AG20443 (cell line): ENCODE measurements around the gene SFMBT2.
"Not testable (repeated sequence)": the region's sequence is repeated elsewhere in the genome, so short reads cannot be mapped to it uniquely, and the experiment has no call there.

ENCODE experiments used
- DNase-seq: peaks from one replicate; pipeline ENCODE4 v3.0.0; 2012; ENCODE audit warnings: low spot score, mixed read lengths

Gene SFMBT2

DNA sequence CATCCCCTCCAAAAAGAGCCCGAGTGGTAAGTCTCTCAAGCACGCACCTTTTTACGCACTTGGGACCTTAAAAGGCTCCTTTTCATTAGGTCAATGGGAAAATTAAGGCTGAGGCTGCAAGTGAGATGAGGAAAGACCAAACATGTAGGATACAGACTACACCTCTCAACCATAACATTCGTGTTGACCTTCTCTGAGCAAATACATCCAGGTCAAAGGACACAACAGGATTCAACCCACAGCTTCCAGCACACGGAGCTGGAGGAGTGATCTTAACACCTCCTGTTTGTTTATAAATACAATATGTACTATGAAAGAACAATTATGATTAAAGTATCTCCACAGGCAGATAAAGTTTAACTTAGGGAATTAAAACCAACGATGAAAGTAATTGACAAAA, 9.7 kb downstream of the SFMBT2 start:
- DNase-seq, result no peak

DNA sequence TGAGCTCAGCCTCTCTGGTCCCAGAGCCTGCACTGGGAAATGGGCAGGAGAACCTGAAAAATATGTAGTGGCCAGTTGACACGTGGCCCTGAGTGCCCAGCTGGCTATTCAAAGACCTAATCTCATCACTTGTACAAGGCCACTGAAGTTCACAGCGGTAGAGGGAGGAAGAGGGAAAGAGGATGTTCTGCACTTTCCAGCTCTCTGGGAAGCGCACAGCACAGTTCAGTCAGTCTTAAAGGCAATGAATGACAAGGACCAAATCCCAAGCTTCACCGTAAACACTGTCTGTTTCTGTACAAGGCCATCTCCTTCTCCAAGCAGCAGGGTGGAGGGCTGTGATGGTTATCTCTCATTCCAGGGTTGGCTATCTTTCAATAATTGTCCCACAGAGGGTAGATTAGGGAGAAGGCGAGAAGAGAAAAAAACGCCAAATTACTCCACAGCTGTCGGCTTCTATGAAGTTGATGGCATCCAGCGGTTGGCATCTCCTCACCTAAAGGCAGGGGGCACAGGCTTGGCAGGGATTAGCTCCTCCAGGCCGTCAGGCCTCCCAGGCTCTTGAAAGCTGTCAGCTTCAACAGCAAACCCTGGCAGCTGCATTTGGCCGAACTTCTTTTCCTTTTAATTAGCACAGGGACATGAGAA, 10.6 kb downstream of the SFMBT2 start:
- no peak for DNase-seq

DNA sequence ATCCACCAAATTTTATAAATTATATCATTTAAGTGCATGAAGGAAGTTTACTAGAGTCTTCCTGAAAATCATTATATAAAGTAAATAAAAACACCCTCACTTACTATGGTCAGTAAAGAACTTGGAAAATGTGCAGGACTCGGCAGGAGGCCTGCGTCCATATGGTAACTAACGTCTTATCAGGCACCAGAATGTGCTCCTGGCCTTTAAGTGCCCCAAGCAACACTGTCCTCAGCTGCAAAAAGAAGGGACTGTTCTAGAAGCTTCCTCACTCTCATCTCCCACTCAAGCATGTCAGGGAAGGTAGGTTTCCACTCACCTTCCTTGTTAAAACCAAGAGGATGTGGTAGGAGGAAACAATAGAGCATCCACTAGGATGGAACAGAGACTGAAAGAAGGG, 11.3 kb downstream of the SFMBT2 start:
- no peak for DNase-seq

DNA sequence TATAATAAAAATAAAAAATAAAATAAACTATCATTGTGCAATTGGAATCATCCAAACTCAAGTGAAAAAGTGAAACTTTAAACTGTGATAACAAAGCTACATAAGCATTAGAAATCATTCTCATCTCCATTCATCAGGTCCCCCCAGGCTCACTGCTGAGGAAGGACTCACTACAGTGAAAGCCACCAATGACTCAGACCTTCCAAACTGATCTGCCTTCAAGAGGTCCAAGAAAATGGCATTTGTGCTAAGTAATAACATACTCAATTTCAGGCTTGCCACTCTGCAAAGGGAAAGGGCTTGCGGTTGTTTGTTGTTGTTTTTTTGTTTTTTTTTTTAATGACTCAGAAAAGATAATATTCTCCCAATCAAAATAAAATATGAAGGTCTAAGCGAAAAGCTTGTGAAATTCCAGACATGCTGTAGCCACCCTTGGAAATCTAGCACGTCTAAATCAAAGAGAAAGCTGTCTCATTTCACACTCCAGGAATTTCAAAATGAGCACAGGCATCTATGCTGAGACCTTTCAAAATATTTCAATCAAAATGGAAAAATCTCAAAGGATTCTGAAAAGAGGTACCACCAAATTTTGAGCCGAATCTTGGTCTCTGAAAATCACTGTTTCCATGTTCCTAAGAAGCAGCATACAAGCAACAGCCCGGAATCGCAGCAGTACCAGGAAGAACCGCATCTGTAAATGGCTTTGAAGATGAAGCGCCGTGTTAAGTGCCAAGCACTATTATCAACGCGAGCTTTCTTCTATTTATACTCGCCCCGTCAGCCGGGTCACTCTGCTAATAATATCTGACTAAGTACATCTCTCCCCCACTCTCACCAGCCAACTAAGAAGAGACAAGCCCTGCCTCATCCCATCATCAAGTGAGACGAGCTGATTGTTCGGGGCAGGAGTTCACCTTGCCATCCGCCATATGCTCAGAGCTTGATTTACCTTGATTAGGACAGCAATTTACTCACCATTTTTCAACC, 13.5 kb downstream of the SFMBT2 start:
- DNase-seq, result no peak

DNA sequence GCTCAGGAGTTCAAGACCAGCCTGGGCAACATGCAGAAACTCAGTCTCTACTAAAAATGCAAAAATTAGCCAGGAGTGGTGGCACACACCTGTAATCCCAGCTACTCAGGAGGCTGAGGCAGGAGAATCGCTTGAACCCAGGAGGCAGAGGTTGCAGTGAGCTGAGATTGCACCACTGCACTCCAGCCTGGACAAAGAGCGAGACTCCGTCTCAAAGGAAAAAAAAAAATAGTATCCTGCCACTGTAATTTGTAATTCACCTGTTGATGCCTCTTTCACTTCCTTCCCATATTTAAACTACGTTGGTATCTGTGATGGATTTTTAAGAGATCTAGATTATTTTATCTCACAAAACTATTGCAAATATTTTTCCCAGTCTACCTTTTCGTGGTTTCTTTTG, 18.5 kb downstream of the SFMBT2 start:
- not testable (repeated sequence) for DNase-seq

DNA sequence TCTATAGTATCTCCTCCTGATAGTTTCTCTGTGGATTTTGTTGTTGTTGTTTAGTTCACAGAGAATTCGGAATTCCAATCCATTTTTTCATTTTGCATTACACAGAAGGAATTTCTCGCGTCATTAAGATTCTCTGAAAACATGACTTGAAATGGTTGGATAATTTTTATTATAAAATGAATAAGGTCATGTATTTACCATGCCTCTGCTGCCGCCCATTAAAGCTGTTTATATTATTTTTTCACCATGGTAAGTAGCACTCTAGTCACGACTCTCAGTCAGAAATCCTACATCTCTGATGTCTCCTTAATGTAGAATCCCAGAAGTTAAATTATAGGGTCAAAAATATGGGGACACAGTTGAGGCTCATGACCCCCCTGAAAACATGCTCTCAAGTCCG, 19.1 kb downstream of the SFMBT2 start:
- no peak for DNase-seq

DNA sequence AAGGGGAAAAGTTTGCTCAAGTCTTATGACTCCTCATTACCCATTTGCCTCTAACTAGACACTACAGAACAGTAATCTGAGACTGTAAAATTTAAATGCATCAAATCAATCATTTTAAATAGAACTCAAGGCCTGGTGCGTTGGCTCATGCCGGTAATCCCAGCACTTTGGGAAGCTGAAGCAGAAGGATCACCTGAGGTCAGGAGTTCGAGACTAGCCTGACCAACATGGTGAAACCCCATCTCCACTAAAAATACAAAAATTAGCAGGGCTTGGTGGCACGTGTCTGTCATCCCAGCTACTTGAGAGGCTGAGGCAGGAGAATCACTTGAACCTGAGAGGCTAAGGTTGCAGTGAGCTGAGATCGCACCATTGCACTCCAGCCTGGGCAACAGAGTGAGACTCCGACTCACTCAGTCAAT, 20.1 kb downstream of the SFMBT2 start:
- not testable (repeated sequence) for DNase-seq

DNA sequence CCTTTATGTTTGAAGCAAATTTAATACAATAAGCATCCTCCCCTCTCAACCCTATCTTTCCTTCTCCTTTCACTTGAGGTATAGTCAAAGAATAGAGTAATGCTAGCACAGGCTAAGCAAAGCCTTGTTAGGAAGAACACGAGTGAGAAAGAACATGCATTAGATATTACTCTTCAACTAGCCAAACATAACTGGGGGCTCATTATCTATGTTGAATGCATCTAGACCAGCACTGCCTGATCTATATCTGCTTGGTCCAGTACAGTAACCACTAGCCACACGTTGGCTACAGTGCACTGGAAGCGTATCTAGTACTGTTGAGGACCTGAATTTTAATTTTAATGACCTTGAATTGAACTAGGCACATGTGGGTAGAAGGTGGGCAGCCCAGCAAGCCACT, 21.0 kb downstream of the SFMBT2 start:
- DNase-seq, result no peak

DNA sequence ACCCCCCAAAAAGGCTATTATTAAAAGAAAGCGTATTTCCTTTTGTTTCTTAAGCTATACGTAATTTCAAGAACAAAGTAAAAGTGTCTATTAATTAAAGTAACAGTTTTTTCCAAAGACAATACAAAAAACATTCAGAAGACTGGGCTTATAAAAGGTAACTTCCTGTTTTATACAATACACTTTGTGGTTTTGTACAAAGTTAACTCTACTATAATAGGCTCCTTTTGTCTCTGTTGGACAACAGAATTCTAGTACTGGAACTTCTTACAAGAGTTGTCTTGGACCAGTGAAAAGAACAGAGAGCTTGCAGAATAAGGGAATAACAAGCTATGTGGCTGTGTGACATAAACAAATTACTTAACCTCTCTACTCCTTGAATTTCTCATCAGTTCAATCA, 21.5 kb downstream of the SFMBT2 start:
- DNase-seq, result no peak

DNA sequence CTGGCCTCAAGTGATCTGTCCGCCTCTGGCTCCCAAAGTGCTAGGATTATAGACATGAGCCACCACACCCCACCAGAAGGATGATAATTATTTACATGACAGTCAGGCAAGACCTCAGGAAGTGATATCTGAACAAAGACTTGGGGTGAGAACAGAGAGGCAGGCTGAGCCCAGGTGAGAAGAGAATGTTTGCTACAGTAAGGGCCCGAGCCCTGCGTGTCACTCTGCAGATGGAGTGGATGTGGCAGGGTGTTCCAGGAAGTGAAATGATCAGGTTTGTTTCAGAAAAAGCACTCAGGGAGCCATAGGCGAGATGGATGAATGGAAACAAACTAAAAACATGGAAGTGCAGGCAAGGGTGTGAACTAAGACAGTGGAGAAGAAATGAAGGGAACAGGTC, 22.2 kb downstream of the SFMBT2 start:
- no peak for DNase-seq

DNA sequence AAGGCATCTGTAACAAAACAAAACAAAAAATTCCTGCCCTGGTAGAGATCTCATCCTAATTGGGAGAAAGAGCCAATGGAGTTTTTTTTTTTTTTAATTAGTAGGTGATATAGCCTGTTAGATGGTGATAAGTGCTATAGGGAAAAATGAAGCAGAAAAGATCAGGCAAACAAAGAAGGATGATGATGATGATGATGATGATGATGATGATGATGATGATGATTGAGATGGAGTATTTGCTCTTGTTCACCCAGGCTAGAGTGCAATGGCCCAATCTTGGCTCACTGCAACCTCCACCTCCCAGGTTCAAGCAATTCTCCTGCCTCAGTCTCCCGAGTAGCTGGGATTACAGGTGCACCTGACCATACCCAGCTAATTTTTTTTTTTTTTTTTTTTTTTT, 22.7 kb downstream of the SFMBT2 start:
- not testable (repeated sequence) for DNase-seq

DNA sequence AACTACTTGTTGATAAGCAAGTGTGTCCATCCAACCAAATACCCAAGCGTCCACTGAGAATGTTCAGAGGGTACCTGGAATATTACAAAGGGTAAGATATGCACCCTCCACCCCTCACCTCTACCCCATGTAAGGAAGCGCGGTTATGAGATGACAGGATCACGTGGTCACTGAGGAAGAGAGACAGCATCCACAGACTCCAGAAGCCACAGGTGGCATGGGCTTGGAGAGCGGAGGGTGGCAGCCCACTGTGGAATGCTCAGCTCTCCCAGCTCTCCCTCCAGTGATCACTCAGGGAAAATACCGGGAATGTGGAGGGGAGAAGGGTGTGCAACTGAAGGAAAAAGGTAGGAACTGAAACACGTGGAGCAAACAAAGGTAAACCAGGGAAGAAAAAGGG, 25.7 kb downstream of the SFMBT2 start:
- no peak for DNase-seq

DNA sequence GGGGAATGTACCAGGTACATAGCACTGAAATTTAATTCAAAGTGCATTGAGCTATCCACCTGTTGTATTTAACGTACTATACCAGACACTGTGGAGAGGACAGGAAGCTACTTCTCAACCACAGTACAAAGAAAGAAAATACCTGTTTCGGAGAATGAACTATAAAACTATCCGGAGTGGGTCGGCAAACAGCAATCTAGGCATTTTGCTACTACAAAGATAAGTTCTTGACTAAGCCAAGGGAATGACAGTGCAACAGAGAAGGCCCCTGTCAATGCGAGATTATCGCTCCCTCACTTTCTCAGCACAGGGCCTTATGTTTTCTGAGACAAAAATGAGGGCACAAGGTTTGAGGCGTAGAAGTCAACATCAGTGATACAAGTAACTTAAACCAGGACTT, 27.4 kb downstream of the SFMBT2 start:
- DNase-seq, result no peak

DNA sequence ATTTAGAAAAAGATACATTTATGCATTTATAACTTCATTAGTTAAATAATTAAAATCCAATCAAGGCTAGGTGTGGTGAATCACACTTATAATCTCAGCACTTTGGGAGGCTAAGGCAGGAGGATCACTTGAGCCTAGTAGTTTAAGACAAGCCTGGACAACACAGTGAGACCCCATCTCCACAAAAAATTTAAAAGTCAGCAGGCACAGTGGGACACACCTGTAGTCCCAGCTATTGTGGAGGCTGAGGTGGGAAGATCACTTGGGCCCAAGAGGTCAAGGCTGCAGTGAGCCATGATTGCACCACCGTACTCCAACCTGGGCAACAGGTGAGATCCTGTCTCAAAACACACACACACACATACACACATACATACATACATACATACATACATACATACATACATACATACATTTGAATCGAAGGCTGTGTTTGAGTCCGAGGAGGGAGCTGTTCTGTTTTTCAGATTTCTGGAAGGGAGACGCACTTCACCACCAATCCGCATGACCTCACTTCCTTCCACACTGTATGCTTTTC, 30.1 kb downstream of the SFMBT2 start:
- no peak for DNase-seq

DNA sequence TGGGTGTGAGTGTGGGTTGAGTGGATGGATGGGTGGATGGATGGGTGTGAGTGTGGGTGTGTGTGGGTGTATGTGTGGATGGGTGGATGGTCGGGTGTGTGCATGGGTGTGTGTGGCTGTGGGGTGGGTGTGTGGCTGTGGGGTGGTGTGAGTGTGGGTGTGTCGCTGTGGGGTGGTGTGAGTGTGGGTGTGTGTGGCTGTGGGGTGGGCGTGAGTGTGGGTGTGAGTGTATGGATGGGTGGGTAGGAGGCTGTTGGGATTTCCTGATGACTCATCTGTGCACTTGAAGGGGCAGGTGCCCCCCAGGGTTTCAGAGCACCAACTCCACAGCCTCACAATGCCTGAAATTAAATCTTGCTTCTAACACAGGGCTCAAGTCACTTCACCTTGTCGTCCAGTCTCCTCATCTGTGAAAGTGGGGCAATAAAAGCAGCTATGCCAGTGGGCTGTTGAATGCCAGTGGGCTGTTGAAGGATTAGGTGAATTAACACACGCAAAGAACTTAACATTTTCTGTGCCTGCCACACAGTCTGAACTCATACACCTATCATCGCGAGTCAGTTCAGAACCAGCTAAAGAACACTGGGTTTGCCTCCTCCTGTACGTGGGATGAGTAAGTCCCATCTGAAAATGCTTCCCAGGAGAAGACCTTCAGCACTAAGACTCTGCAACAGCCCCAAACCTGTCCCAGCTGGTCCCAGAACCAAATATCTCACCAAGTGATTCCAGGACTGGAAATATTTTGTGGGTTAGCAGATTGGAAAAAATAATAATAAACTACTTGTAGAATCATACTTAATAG, 32.0 kb downstream of the SFMBT2 start:
- no peak for DNase-seq

DNA sequence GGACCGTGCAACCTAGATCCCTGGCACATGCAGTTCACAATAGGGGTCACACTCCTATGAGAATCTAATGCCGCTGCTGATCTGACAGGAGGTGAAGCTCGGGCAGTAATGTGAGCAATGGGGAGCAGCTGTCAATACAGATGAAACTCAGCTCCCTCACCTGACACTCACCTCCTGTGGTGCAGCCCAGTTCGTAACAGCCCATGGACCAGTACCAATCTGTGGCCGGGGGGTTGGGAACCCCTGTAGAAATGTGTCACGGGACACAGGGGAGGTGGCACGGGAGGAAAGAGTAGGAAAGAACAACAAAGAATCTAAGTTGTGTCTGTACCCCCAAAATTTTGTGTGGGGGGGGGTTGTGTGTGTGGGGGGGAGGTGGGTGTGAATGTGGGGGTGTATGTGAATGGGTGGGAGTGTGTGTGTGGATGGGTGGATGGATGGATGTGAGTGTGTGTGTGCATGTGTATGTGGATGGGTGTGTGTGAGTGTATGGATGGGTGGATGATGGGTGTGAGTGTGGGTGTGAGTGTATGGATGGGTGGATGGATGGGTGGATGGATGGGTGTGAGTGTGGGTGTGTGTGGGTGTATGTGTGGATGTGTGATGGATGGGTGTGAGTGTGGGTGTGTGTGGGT, 33.1 kb downstream of the SFMBT2 start:
- no peak for DNase-seq

DNA sequence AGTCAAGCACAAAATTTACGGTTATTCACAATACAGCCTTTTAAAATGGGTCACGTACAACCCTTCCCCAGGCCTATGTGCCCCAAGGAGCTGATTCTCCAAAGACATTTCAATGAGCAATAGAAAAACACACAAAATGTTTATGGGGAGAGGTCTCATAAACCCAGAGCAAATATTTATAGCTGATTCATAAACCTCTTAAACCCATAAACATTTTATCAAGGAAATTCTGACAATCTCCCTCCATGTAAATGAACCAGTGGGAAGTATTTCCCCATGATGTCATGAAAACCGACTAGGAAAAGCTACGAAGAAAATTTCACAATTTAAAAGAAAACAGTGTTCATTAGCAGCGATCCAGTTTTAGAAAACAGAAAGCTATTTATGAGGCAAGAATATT, 36.0 kb downstream of the SFMBT2 start:
- no peak for DNase-seq

DNA sequence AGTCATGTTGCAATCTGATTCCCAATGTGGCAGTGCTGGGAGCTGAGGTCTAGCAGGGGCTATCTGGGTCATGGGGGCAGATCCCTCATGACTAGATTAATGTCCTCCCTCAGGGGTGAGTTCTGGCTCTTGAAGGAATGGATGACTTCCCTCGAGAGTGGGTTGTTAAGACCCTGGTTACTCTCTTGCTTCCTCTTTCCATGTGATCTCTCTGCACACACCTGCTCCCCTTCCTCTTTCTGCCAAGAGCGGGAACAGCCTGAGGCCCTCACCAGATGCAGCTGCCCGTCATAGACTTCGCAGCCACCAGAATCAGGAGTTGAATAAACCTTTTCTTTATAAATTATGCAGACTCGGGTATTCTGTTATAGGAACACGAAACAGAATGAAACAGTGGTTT, 37.8 kb downstream of the SFMBT2 start:
- DNase-seq, result no peak

DNA sequence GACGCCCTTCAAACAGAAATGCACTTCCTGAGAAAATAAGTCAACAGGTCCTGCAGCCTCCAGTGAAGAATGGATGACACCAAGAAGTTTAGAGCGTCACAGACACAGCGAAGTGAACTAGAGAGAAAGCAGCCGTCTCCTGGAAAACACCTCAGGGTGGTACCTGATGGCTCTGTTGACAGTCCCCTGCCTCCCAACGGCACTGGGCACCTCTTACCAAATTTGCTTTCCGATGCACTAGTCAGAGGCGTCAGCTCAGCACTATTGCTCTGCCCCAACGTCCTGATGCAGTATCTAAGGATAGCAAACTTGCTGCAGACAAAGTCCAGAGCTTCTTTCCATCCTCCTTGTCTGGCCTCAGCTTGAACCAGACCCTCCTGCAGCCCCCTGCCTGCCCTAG, 38.3 kb downstream of the SFMBT2 start:
- DNase-seq, result no peak

DNA sequence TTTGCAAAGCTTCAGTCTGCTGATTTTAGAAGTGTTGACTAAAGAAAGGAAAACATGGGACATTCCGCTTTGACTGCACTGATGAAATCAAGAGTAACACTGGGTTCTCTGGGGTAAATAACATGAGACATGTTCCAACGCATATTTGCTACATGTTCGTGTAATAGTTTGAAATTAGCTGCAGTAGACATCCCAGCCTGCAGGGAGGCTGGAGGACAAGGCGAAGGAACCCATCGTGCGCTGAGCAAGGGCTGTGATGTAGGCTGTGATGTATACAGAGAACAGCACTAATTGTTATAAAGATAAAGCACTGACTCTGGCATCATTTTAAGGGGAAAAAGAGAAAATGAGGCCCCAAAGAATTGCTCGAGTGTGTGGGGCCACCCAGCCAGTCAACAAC, 40.3 kb downstream of the SFMBT2 start:
- DNase-seq, result no peak

DNA sequence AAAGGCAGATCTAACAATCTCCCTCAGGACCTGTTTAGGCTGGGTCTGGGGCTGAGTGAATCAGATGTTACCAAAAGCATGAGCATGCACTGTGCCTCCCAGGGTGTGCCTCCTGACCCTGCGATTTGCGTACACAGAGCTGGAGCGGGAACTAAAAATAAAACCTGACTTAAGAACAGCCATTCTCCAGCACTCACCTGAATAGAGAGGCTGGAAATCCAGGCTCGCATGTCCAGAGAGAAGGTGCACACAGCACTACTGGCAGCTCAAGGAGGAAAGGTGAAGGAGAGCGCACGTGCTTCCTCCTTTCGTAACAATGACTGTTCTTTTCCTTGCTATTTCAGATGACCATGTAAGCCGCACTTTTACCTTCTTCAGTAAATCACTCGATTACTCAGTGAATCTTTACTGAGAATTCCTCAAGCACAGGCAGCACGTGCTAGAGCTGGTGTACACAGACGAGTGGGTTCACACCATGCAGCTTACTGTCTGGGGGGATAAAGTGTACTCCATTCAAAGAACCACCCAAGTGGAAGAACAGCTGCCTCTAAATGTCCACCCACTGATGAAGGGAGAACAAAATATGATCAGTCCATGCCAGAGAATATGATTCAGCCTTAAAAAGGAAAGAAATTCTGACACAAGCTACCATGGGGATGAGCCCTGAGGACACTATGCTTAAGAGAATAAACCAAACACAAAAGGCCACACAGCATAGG, 45.6 kb downstream of the SFMBT2 start:
- DNase-seq, result no peak
